Motor neuron (in vitro differentiated cells): ENCODE measurements around the gene OR8H3. TPM values are rescaled to one million over a fixed set of nuclear protein-coding genes. Genes with fewer than 3 reads are reported as not detected.

ENCODE experiments used
- total RNA-seq, 8 experiments: library from RNA; unstranded; fragments of 300-600 nt; gene quantifications; 2 replicates each; pipeline versions ENCODE4 v1.2.3 to v1.2.4, GENCODE V29; 2022

OR8H3 gene
- total RNA-seq, 8 experiments from 2014 or later = 0.49 TPM; not detected in 7

Other genes with a start within 250 kb of the OR8H3 start
- not detected for gene TRIM51, start 239.1 kb upstream of the OR8H3 start, total RNA-seq
- under 1 TPM in 1 of 8 experiments, not detected in 7; 0.52 TPM for gene OR5W2, start 207.8 kb upstream of the OR8H3 start, total RNA-seq
- gene OR5I1, start 186.0 kb upstream of the OR8H3 start, total RNA-seq = under 1 TPM in 2 of 8 experiments, not detected in 6; 0.21 to 0.76 TPM
- gene OR10AG1, start 152.4 kb upstream of the OR8H3 start, total RNA-seq = under 1 TPM in 3 of 8 experiments, not detected in 5; 0.05 to 0.33 (median 0.13) TPM
- gene OR5F1, start 127.7 kb upstream of the OR8H3 start, total RNA-seq = under 1 TPM in 2 of 8 experiments, not detected in 6; 0.36 to 0.95 TPM
- gene OR5AS1, start 94.7 kb upstream of the OR8H3 start, total RNA-seq = under 1 TPM in 5 of 8 experiments, not detected in 3; 0.04 to 0.28 (median 0.05) TPM
- gene OR8I2, start 29.1 kb upstream of the OR8H3 start, total RNA-seq = under 1 TPM in 2 of 8 experiments, not detected in 6; 0.45 to 0.47 TPM
- under 1 TPM in 3 of 8 experiments, not detected in 5; 0.18 to 0.59 (median 0.47) TPM for gene OR8H2, start 18.7 kb upstream of the OR8H3 start, total RNA-seq
- gene OR8J3, start 17.8 kb downstream of the OR8H3 start, total RNA-seq = under 1 TPM in 1 of 8 experiments, not detected in 7; 0.14 TPM
- under 1 TPM in 1 of 8 experiments, not detected in 7; 0.33 TPM for gene OR8K5, start 37.9 kb downstream of the OR8H3 start, total RNA-seq
- not detected for gene OR5J2, start 54.2 kb downstream of the OR8H3 start, total RNA-seq
- under 1 TPM in 2 of 8 experiments, not detected in 6; 0.15 to 0.38 TPM for gene OR5T2, start 111.9 kb downstream of the OR8H3 start, total RNA-seq
- not detected for gene OR5T3, start 129.9 kb downstream of the OR8H3 start, total RNA-seq
- gene OR5T1, start 151.8 kb downstream of the OR8H3 start, total RNA-seq = under 1 TPM in 1 of 8 experiments, not detected in 7; 0.38 TPM
- under 1 TPM in 1 of 8 experiments, not detected in 7; 0.09 TPM for gene OR8H1, start 169.9 kb downstream of the OR8H3 start, total RNA-seq
- gene OR8K3, start 192.8 kb downstream of the OR8H3 start, total RNA-seq = not detected
- not detected for gene OR8K1, start 223.7 kb downstream of the OR8H3 start, total RNA-seq
- gene OR8J1, start 231.9 kb downstream of the OR8H3 start, total RNA-seq = under 1 TPM in 1 of 8 experiments, not detected in 7; 0.33 TPM